Bronchial epithelial cell (primary cell): ENCODE results near the gene LRRC57. TPM values are rescaled to one million over a fixed set of nuclear protein-coding genes. Genes with fewer than 3 reads are reported as not detected.
A peak's percentile ranks its signal among the peaks of the same experiment; 100 is the strongest.

Experiments used
- DNase-seq: peaks from one replicate; pipeline ENCODE4 v3.0.0-alpha.2; 2010; ENCODE audit warnings: low read depth
- FAIRE-seq: peaks from 2 replicates; lab custom pipeline; 2011; peaks lifted over from hg19 to GRCh38; lab: Jason Lieb, UNC
- H3K27me3 ChIP-seq: 2 replicates; pipeline ENCODE4 v1.5.1; 2011; ENCODE audit warnings: low read length; ENCODE audit not compliant: control insufficient read depth, insufficient read depth
- H3K36me3 ChIP-seq: 2 replicates; pipeline ENCODE4 v1.5.1; 2011; ENCODE audit warnings: low read length; ENCODE audit not compliant: control insufficient read depth, insufficient read depth
- H3K4me3 ChIP-seq: 2 replicates; pipeline ENCODE4 v1.5.1; 2011; ENCODE audit warnings: mild to moderate bottlenecking, low read depth, low read length, control low read depth
- CTCF ChIP-seq: IDR thresholded peaks from 2 replicates; pipeline ENCODE4 v1.5.1; 2011; ENCODE audit warnings: mild to moderate bottlenecking, moderate library complexity, low read length, control low read depth, inconsistent platforms; ENCODE audit not compliant: insufficient read depth, severe bottlenecking
- total RNA-seq: library from RNA; depleted of rRNA; stranded (reverse); fragments of >200 nt; gene quantifications from 2 replicates; pipeline ENCODE4 v1.2.1, GENCODE V29; 2014

Gene LRRC57
- total RNA-seq: 17.1 and 20.2 TPM in 2 replicates

- Histone ChIP-seq H3K36me3 (peaks cover 15% of the 10 kb centered on the region), H3K4me3 (peak within 1 kb of the TSS; percentile 72), H3K27me3 (no peaks in the 10 kb centered on the region)
- no peak for TF ChIP-seq CTCF
- FAIRE-seq (no peak), DNase-seq (peak; percentile 80)
Observed at GRCh38 chr15:42548249-42549031, at the start of gene LRRC57, which contains the start of gene HAUS2. Gene LRRC57, minus strand, starts transcription at chr15:42548793. Its CDS starts 359 bp downstream, at chr15:42548434. Gene HAUS2, plus strand, starts transcription at chr15:42548838. Its CDS starts 35 bp downstream, at chr15:42548873.

- no peak for DNase-seq
- Histone ChIP-seq H3K4me3 (no peak overlapping the region), H3K36me3 (no peaks in the 10 kb centered on the region), H3K27me3 (no peaks in the 10 kb centered on the region)
- TF ChIP-seq CTCF: no peak
- no peak for FAIRE-seq
Observed at GRCh38 chr15:42595626-42596240, 47.1 kb upstream of the LRRC57 start.

- no peak for TF ChIP-seq CTCF
- H3K36me3 ChIP-seq: no peaks in the 10 kb centered on the region
- DNase-seq: no peak
- no peak overlapping the region for H3K4me3 ChIP-seq
- FAIRE-seq: no peak
- H3K27me3 ChIP-seq: no peaks in the 10 kb centered on the region
Observed at GRCh38 chr15:42594095-42594494, 45.5 kb upstream of the LRRC57 start.

GRCh38 chr15:42593143-42593542, 44.5 kb upstream of the LRRC57 start:
- H3K4me3 ChIP-seq: no peak overlapping the region
- no peak for DNase-seq
- FAIRE-seq: no peak

DNA sequence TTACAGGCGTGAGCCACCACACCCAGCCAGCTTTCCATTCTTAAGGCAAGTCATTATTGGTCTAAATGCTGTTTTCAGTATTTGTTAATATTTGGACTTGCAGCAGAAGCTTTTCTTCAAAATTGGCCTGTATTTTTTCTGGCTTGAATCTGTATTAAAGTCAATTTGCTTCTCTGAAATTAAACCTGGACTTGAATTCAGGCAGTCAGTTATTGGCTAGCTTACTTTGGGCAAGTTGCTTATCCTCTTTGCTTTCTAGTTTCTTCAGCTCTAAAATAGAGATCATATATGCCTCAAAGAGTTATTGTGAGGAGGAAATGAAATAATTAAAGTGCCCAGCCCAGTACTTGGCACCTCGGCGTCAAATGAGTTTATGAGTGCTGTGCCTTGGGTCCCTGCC, 44.1 kb upstream of the LRRC57 start:
- H3K27me3 ChIP-seq: no peaks in the 10 kb centered on the region
- no peak for DNase-seq
- TF ChIP-seq CTCF: no peak
- no peaks in the 10 kb centered on the region for H3K36me3 ChIP-seq
- no peak for FAIRE-seq
- H3K4me3 ChIP-seq: no peak overlapping the region

More at GRCh38 chr15:42593143-42593542, 44.5 kb upstream of the LRRC57 start:
- H3K36me3 ChIP-seq: no peaks in the 10 kb centered on the region
- H3K27me3 ChIP-seq: no peaks in the 10 kb centered on the region
- no peak for TF ChIP-seq CTCF
